Osteoblast (primary cell): ENCODE results near the gene NSMCE1. TPM values are rescaled to one million over a fixed set of nuclear protein-coding genes. Genes with fewer than 3 reads are reported as not detected.

Experiments used
- DNase-seq: peaks from one replicate; pipeline ENCODE4 v3.0.0; 2011; ENCODE audit warnings: low spot score, mixed read lengths; ENCODE audit not compliant: insufficient read length; ENCODE audit errors: missing footprints
- H2AFZ ChIP-seq: 2 replicates; pipeline ENCODE4 v1.6.0; 2011; ENCODE audit warnings: mild to moderate bottlenecking, low read length
- H3K27ac ChIP-seq: 2 replicates; pipeline ENCODE4 v1.5.1; 2011; ENCODE audit warnings: mild to moderate bottlenecking, low read depth, low read length, moderate library complexity
- H3K27me3 ChIP-seq: 2 replicates; pipeline ENCODE4 v1.6.0; 2012; ENCODE audit warnings: mild to moderate bottlenecking, control low read depth, inconsistent platforms, low read length, moderate library complexity; ENCODE audit not compliant: insufficient read depth
- H3K36me3 ChIP-seq: 2 replicates; pipeline ENCODE4 v1.5.1; 2011; ENCODE audit warnings: mild to moderate bottlenecking, low read length, control low read depth, moderate library complexity; ENCODE audit not compliant: insufficient read depth
- H3K4me1 ChIP-seq: 2 replicates; pipeline ENCODE4 v1.5.1; 2011; ENCODE audit warnings: mild to moderate bottlenecking, low read length, control low read depth, moderate library complexity; ENCODE audit not compliant: insufficient read depth
- H3K4me2 ChIP-seq: 2 replicates; pipeline ENCODE4 v1.6.0; 2011; ENCODE audit warnings: mild to moderate bottlenecking, low read length; ENCODE audit not compliant: insufficient read depth
- H3K4me3 ChIP-seq: fragments of 200-600 bp; sonication (generic); 3 replicates; pipeline ENCODE4 v1.5.1; 2012; ENCODE audit warnings: mild to moderate bottlenecking, low read length, inconsistent platforms; ENCODE audit not compliant: insufficient read depth
- H3K79me2 ChIP-seq: 2 replicates; pipeline ENCODE4 v1.6.0; 2012; ENCODE audit warnings: mild to moderate bottlenecking, low read length, control low read depth, inconsistent platforms; ENCODE audit not compliant: insufficient read depth
- H3K9me3 ChIP-seq: 2 replicates; pipeline ENCODE4 v1.5.1; 2011; ENCODE audit warnings: low read depth, low read length, control low read depth
- H4K20me1 ChIP-seq: 2 replicates; pipeline ENCODE4 v1.6.0; 2012; ENCODE audit warnings: mild to moderate bottlenecking, low read length, control low read depth; ENCODE audit not compliant: insufficient read depth
- total RNA-seq: library from RNA; depleted of rRNA; stranded (reverse); fragments of >200 nt; gene quantifications from 2 replicates; pipeline ENCODE4 v1.2.3, GENCODE V29; 2012
- TF ChIP-seq, protein P1 (sequence below): IDR thresholded peaks from 2 replicates; pipeline ENCODE4 v1.5.1; 2011; ENCODE audit warnings: mild to moderate bottlenecking, low read depth, low read length, moderate library complexity; ENCODE audit errors: extremely low read depth

Gene NSMCE1
- total RNA-seq, 1 donor = 57.9 TPM

DNA sequence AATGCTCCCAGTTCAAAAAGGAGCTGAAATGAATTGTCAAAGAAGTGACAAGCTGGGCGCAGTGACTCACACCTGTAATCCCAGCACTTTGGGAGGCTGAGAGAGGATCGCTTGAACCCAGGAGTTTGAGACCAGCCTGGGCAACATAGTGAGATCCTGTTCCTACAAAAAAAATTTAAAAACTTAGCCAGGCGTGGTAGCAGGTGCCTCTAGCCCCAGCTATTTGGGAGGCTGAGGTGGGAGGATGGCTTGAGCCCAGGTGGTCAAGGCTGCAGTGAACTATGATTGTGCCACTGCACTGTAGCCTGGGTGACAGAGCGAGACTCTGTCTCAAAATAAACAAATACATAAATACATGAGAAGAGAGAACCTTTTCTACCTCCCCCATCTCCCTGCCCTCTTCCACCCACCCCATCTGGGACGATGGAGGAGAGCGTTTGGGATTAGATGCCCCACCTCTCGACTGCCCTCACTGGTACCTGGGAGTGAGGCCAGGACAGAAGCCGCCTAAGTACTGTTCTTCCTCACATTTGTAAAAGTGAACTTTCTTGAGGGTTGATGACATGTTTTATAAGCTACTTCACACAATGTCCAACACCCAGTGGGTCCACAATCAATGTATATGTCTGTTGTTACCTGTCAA is 47.6 kb upstream of the NSMCE1 start:
- H3K27ac ChIP-seq = peak overlapping the region; percentile 94
- peak overlapping the region; percentile 73 for H3K4me2 ChIP-seq
- peaks cover 71% of the 10 kb centered on the region for H3K79me2 ChIP-seq
- no peaks in the 10 kb centered on the region for H3K9me3 ChIP-seq
- peaks cover 16% of the 10 kb centered on the region for H3K36me3 ChIP-seq
- TF ChIP-seq, protein P1, sequence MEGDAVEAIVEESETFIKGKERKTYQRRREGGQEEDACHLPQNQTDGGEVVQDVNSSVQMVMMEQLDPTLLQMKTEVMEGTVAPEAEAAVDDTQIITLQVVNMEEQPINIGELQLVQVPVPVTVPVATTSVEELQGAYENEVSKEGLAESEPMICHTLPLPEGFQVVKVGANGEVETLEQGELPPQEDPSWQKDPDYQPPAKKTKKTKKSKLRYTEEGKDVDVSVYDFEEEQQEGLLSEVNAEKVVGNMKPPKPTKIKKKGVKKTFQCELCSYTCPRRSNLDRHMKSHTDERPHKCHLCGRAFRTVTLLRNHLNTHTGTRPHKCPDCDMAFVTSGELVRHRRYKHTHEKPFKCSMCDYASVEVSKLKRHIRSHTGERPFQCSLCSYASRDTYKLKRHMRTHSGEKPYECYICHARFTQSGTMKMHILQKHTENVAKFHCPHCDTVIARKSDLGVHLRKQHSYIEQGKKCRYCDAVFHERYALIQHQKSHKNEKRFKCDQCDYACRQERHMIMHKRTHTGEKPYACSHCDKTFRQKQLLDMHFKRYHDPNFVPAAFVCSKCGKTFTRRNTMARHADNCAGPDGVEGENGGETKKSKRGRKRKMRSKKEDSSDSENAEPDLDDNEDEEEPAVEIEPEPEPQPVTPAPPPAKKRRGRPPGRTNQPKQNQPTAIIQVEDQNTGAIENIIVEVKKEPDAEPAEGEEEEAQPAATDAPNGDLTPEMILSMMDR = no peak
- DNase-seq = no peak
- no peak overlapping the region for H2AFZ ChIP-seq
- no peaks in the 10 kb centered on the region for H3K27me3 ChIP-seq
- peak overlapping the region; percentile 89 for H3K4me3 ChIP-seq
- peaks cover 48% of the 10 kb centered on the region for H3K4me1 ChIP-seq
- peaks cover 9% of the 10 kb centered on the region for H4K20me1 ChIP-seq

DNA sequence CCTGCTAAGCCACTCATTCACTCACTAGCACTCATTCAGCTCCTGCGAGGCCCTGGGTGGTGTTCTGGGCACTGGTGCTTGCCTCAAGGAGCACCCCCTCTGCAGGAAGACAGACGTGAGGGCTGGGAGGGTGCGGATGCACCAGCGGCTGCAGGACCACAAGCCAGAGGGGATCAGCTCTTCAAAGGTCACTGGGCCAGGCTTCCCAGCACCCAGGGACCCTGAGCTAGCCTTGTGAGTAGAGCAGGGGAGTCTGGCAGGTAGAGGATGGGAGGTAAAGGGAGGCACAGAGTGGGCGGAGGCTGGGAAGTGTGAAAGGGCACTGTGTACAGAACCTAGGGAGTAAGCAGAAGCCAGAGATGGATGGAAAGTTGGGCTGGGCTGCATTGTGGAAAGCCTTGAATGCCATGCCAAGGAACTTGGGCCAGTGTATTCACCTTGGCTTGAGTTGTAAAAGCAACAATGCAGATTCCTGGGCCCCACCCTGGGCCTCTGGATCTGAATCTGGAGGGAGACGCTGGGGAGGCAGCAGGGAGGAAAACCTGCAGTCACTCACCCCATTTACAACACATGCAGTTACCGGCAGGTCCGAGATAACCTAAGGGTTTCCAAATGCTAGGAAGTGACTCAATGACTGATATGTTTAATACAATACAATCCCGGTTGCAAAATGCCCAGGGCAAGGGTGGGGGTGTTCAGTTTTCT is 46.9 kb upstream of the NSMCE1 start:
- peak overlapping the region; percentile 89 for H3K4me3 ChIP-seq
- H3K27me3 ChIP-seq = no peaks in the 10 kb centered on the region
- peak overlapping the region; percentile 94 for H3K27ac ChIP-seq
- no peak overlapping the region for H2AFZ ChIP-seq
- TF ChIP-seq, protein P1 = no peak
- peaks cover 64% of the 10 kb centered on the region for H3K79me2 ChIP-seq
- peak; percentile 69 for DNase-seq
- no peaks in the 10 kb centered on the region for H3K9me3 ChIP-seq
- H3K4me2 ChIP-seq = peak overlapping the region; percentile 73
- H3K36me3 ChIP-seq = peaks cover 16% of the 10 kb centered on the region
- H4K20me1 ChIP-seq = peaks cover 9% of the 10 kb centered on the region
- H3K4me1 ChIP-seq = peaks cover 48% of the 10 kb centered on the region

DNA sequence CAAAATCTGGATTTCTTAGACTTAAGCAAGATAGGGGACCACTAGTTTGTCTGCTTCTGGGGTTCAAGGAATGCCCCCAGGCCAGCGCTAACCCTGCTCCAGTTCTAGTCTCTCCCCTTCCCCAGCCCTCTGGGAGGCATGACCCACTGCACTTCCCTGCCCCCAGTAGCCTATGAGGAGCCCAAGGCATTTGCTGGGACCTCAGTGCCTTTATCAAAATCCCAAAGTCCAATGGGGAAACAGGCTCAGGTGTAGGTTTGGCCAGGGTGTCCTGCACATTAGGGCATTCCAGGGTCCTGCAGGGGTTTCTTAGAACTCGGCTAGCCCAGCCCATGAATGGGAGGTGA is 46.4 kb upstream of the NSMCE1 start:
- no peaks in the 10 kb centered on the region for H3K9me3 ChIP-seq
- H3K4me2 ChIP-seq = peak overlapping the region; percentile 73
- no peak overlapping the region for H2AFZ ChIP-seq
- no peaks in the 10 kb centered on the region for H3K27me3 ChIP-seq
- peak overlapping the region; percentile 89 for H3K4me3 ChIP-seq
- H3K4me1 ChIP-seq = peaks cover 46% of the 10 kb centered on the region
- H3K79me2 ChIP-seq = peaks cover 60% of the 10 kb centered on the region
- TF ChIP-seq, protein P1 = no peak
- no peak for DNase-seq
- peak overlapping the region; percentile 94 for H3K27ac ChIP-seq
- peaks cover 16% of the 10 kb centered on the region for H3K36me3 ChIP-seq
- peaks cover 9% of the 10 kb centered on the region for H4K20me1 ChIP-seq

DNA sequence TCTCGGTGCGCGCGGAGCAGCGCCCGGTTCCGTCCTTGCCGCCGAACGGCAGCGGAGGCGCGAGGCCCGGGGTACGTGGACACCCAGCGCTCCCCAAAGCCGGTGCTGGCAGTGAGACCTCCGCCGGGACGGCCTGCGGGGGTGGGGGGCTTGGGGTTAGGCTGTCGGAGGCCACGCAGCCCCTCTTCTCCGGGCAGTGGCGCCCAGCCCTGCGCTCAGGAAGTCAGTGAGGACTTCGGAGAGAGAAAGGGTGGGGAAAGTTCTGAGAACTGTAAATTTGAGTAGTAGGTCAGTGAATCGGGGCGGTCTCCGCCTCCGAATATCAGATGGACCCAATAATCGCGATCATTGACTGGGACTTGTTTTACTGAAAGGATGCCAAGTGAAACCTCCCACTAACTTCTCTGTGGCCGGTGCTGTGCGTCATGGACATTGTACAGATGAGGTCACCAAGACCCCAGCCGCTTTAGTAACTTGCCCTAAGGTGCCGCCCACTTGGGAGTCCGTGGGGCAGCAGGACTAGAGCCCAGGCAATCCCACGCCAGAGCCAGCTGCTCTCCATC is 45.7 kb upstream of the NSMCE1 start:
- Histone ChIP-seq H3K9me3 (no peaks in the 10 kb centered on the region), H4K20me1 (peaks cover 9% of the 10 kb centered on the region), H3K27ac (peak overlapping the region; percentile 94), H3K79me2 (peaks cover 53% of the 10 kb centered on the region), H3K36me3 (peaks cover 14% of the 10 kb centered on the region), H3K4me3 (peak overlapping the region; percentile 89), H3K27me3 (no peaks in the 10 kb centered on the region), H3K4me2 (peak overlapping the region; percentile 73), H2AFZ (no peak overlapping the region), H3K4me1 (peaks cover 46% of the 10 kb centered on the region)
- DNase-seq = peak; percentile 94
- TF ChIP-seq, protein P1 = no peak
